HG02870 (cell line): Measurements from ENCODE around the gene TPT1.

Experiments used
- ATAC-seq: cut with Tn5 transposase; IDR thresholded peaks from one replicate; pipeline ENCODE4 v1.9.1; 2021; ENCODE audit warnings: mild to moderate bottlenecking, moderate library complexity; ENCODE audit not compliant: unreplicated experiment

TPT1 gene

GRCh38 chr13:45336025-45336800 lies 4.8 kb downstream of the TPT1 start:
- ATAC-seq = no peak

- ATAC-seq = no peak
These were observed 5.5 kb downstream of the TPT1 start for GRCh38 chr13:45335397-45336024.

GRCh38 chr13:45333977-45334922 lies 6.7 kb downstream of the TPT1 start:
- ATAC-seq = no peak

GRCh38 chr13:45333251-45333976 lies 7.6 kb downstream of the TPT1 start:
- no peak for ATAC-seq

GRCh38 chr13:45332831-45333219 lies 8.2 kb downstream of the TPT1 start:
- ATAC-seq = no peak

- no peak for ATAC-seq
These were observed 8.8 kb downstream of the TPT1 start for GRCh38 chr13:45332036-45332830.

- no peak for ATAC-seq
These were observed 9.3 kb downstream of the TPT1 start for GRCh38 chr13:45331692-45332035.

- ATAC-seq = no peak
These were observed 9.8 kb downstream of the TPT1 start for GRCh38 chr13:45331123-45331619.

- no peak for ATAC-seq
These were observed 12.3 kb downstream of the TPT1 start for GRCh38 chr13:45328661-45329111.

- ATAC-seq = no peak
These were observed 13.6 kb downstream of the TPT1 start for GRCh38 chr13:45327253-45327955.

GRCh38 chr13:45325806-45326205 lies 15.2 kb downstream of the TPT1 start:
- ATAC-seq = no peak

GRCh38 chr13:45320876-45321629 lies 19.9 kb downstream of the TPT1 start:
- ATAC-seq = no peak

- ATAC-seq = no peak
These were observed 24.0 kb downstream of the TPT1 start for GRCh38 chr13:45316996-45317395.

- no peak for ATAC-seq
These were observed 24.6 kb downstream of the TPT1 start for GRCh38 chr13:45316338-45316737.

- ATAC-seq = no peak
These were observed 25.3 kb downstream of the TPT1 start for GRCh38 chr13:45315520-45316167.

- no peak for ATAC-seq
These were observed 26.2 kb downstream of the TPT1 start for GRCh38 chr13:45314822-45315221.

GRCh38 chr13:45310341-45311131 lies 30.4 kb downstream of the TPT1 start:
- no peak for ATAC-seq
